ENCODE data around the gene PTPRG. TPM values are rescaled to one million over a fixed set of nuclear protein-coding genes. Genes with fewer than 3 reads are reported as not detected.

Gene PTPRG
- total RNA-seq, 2 donors from 2014 or later = 23.9 to 31.6 TPM

DNA sequence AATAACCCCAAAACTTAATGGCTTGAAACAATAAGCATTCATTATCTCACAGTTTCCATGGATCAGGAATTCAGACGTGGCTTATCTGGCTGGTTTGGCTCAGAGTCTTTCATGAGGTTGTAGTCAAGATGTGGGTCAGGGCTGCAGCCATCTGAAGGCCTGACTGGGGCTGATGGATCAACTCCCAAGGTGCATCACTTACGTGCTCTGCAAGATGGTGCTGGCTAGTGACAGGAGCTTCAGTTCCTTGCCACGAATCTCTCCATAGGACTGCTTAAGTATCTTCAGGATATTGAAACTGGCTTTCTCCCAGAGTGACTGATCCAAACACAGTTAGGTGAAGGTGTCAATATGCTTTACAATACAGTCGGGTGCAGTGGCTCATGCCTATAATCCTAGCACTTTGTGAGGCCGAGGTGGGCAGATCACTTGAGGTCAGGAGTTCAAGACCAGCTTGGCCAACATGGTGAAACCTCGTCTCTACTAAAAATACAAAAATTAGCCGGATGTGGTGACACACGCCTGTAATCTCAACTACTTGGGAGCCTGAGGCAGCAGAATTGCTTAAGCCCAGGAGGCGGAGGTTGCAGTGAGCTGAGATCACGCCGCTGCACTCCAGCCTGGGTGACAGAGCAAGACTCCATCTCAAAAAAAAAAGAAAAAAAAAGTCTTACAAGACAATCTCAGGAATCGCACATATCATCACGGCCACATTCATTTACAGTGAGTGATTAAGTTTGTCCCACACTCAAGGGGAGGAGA, 28.5 kb upstream of the PTPRG start:
- H3K27me3 ChIP-seq = no peaks in the 10 kb centered on the region
- H3K4me1 ChIP-seq = no peaks in the 10 kb centered on the region
- H3K27ac ChIP-seq = no peak overlapping the region
- H3K9me3 ChIP-seq = no peaks in the 10 kb centered on the region
- TF ChIP-seq, protein P1, sequence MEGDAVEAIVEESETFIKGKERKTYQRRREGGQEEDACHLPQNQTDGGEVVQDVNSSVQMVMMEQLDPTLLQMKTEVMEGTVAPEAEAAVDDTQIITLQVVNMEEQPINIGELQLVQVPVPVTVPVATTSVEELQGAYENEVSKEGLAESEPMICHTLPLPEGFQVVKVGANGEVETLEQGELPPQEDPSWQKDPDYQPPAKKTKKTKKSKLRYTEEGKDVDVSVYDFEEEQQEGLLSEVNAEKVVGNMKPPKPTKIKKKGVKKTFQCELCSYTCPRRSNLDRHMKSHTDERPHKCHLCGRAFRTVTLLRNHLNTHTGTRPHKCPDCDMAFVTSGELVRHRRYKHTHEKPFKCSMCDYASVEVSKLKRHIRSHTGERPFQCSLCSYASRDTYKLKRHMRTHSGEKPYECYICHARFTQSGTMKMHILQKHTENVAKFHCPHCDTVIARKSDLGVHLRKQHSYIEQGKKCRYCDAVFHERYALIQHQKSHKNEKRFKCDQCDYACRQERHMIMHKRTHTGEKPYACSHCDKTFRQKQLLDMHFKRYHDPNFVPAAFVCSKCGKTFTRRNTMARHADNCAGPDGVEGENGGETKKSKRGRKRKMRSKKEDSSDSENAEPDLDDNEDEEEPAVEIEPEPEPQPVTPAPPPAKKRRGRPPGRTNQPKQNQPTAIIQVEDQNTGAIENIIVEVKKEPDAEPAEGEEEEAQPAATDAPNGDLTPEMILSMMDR (IDR thresholded peaks at IDR 0.05) = no peak
- no peak for TF ChIP-seq POLR2A (IDR thresholded peaks at IDR 0.05)
- H3K4me3 ChIP-seq = no peak overlapping the region
- intact Hi-C loops (cut with DNase I) = no loop called here
- no peak for ATAC-seq
- DNase-seq = no peak
- WGBS, 2 donors = 80 to 85% methylated on average over 13 of the region's 13 CpGs
- no peaks in the 10 kb centered on the region for H3K36me3 ChIP-seq (replicated peaks in 1 of 2; ENCODE audit: insufficient read depth in 1 of 2, low read depth in 2 of 2)

DNA sequence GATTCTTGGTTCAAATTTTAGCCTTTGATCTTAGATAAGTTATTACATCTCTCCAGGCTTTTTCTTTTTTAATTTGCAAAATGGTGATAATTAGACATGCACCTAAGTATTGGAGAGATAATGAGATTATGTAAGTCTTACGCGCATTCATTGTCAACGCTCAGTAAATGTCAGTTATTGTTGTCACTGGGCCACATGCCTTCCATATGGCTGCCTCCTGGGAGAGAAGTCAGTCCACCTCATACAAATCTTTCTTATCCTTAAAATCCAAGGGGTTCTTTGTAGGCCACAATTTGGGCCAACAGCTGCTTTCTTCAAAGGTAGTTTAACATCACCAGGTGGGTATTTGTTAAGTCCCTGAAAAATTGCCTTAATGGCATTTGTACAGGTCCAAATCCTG, 25.5 kb upstream of the PTPRG start:
- Histone ChIP-seq H3K4me3 (no peak overlapping the region), H3K9me3 (no peaks in the 10 kb centered on the region), H3K36me3 (replicated peaks in 1 of 2; ENCODE audit: insufficient read depth in 1 of 2, low read depth in 2 of 2) (no peaks in the 10 kb centered on the region), H3K27me3 (no peaks in the 10 kb centered on the region), H3K27ac (no peak overlapping the region), H3K4me1 (no peaks in the 10 kb centered on the region)
- TF ChIP-seq, protein P1 (IDR thresholded peaks at IDR 0.05) = no peak
- no peak for TF ChIP-seq POLR2A (IDR thresholded peaks at IDR 0.05)
- WGBS, 2 donors = 79 to 96% methylated on average over 3 of the region's 3 CpGs
- ATAC-seq = no peak
- intact Hi-C loops (cut with DNase I) = no loop called here
- no peak for DNase-seq

DNA sequence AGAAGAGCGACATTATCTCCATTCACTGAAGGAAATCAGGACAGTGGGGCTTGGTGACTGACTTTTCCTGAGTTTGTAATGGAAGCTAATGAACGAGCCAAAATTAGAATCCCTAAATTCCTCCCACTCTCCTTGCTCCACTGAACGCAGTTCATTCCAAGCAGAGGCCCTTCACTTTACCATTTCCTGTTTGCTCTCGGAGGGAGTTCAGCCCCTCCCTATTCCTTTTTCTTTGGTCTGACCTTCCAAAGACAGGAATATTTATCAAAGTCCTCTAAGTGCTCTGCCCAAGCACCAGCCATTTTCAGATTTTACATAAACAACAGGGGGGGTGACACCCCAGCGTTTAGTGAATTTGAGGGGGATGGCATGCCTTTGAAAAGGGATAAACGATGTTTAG, 24.0 kb upstream of the PTPRG start:
- Histone ChIP-seq H3K27ac (no peak overlapping the region), H3K9me3 (no peaks in the 10 kb centered on the region), H3K4me3 (no peak overlapping the region), H3K4me1 (no peaks in the 10 kb centered on the region), H3K36me3 (replicated peaks in 1 of 2; ENCODE audit: insufficient read depth in 1 of 2, low read depth in 2 of 2) (no peaks in the 10 kb centered on the region), H3K27me3 (no peaks in the 10 kb centered on the region)
- ATAC-seq = no peak
- no peak for DNase-seq
- TF ChIP-seq, protein P1 (IDR thresholded peaks at IDR 0.05) = no peak
- no peak for TF ChIP-seq POLR2A (IDR thresholded peaks at IDR 0.05)
- intact Hi-C loops (cut with DNase I) = no loop called here
- WGBS, 2 donors = 49 to 51% methylated on average over 6 of the region's 6 CpGs

DNA sequence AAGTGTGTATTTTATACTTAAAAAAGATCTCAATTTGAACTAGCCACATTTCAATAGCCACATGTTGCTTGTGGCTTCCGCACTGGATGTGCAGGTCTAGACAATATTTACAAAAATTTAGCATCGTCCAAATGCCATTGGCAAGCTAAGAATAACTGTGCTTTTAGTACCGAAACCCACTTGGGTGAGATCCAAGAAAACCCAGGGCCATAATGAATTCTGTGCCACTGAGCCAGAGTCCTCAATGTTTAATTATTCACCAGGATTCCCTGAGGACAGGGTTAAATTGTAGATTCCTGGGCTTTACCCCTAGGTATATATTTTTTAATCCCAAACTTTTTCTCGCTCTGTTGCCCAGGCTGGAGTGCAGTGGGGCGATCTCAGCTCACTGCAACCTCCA, 22.9 kb upstream of the PTPRG start:
- no peak for ATAC-seq
- no peak overlapping the region for H3K4me3 ChIP-seq
- TF ChIP-seq POLR2A (IDR thresholded peaks at IDR 0.05) = no peak
- TF ChIP-seq, protein P1 (IDR thresholded peaks at IDR 0.05) = no peak
- WGBS, 2 donors = 78 to 80% methylated on average over 5 of the region's 5 CpGs
- H3K27me3 ChIP-seq = no peaks in the 10 kb centered on the region
- no peaks in the 10 kb centered on the region for H3K9me3 ChIP-seq
- H3K36me3 ChIP-seq (replicated peaks in 1 of 2; ENCODE audit: insufficient read depth in 1 of 2, low read depth in 2 of 2) = no peaks in the 10 kb centered on the region
- intact Hi-C loops (cut with DNase I) = no loop called here
- H3K4me1 ChIP-seq = no peaks in the 10 kb centered on the region
- no peak for DNase-seq
- no peak overlapping the region for H3K27ac ChIP-seq

DNA sequence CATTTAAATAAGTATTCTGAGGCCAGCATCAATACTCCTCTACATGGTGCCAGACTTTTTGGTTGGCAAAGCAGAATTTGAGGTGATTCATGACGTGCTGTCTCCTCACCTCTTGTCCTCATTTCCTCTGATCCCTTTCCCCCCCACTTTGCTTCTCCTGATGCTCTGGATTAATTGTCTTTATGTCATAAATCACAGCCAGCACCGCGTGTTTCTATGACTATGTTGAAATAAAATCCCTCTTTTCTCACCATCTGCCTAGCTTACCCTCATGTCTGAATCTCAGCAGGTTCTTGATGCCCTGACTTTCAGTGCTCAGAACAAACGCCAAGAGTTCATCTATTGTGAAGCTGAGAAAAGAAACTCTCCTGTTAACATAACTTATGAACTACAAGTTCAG, 19.7 kb upstream of the PTPRG start:
- Histone ChIP-seq H3K27ac (no peak overlapping the region), H3K9me3 (no peaks in the 10 kb centered on the region), H3K4me1 (no peaks in the 10 kb centered on the region), H3K36me3 (replicated peaks in 1 of 2; ENCODE audit: insufficient read depth in 1 of 2, low read depth in 2 of 2) (no peaks in the 10 kb centered on the region), H3K27me3 (no peaks in the 10 kb centered on the region), H3K4me3 (no peak overlapping the region)
- no peak for ATAC-seq
- WGBS, 2 donors = 68 to 73% methylated on average over 4 of the region's 4 CpGs
- intact Hi-C loops (cut with DNase I) = no loop called here
- TF ChIP-seq, protein P1 (IDR thresholded peaks at IDR 0.05) = no peak
- TF ChIP-seq POLR2A (IDR thresholded peaks at IDR 0.05) = no peak
- DNase-seq = no peak

Measured in body of pancreas (tissue), 4 donors.